Chondrocyte (in vitro differentiated cells): ENCODE results near the gene CNKSR3. TPM values are rescaled to one million over a fixed set of nuclear protein-coding genes. Genes with fewer than 3 reads are reported as not detected.

Source experiments
- DNase-seq: peaks from one replicate; pipeline ENCODE4 v3.0.0; 2021; ENCODE audit warnings: mixed read lengths, low spot score
- H3K27ac Mint-ChIP-seq: one replicate; pipeline ENCODE4 v1.8.0; 2021; ENCODE audit warnings: mild to moderate bottlenecking, moderate library complexity, mixed read lengths; ENCODE audit not compliant: unreplicated experiment
- H3K27me3 Mint-ChIP-seq: 2 replicates; pipeline ENCODE4 v1.8.0; 2021; ENCODE audit warnings: low read depth, mixed read lengths
- H3K36me3 Mint-ChIP-seq: 2 replicates; pipeline ENCODE4 v1.8.0; 2021; ENCODE audit warnings: low read depth, mixed read lengths
- H3K4me1 Mint-ChIP-seq: 2 replicates; pipeline ENCODE4 v1.8.0; 2021; ENCODE audit warnings: low read depth, mild to moderate bottlenecking, mixed read lengths
- H3K4me3 Mint-ChIP-seq: one replicate; pipeline ENCODE4 v1.8.0; 2021; ENCODE audit warnings: mild to moderate bottlenecking, moderate library complexity, mixed read lengths; ENCODE audit not compliant: unreplicated experiment
- H3K9me3 Mint-ChIP-seq: 2 replicates; pipeline ENCODE4 v1.8.0; 2021; ENCODE audit warnings: low read depth, mixed read lengths
- CTCF ChIP-seq: fragments of 200-600 bp; sonication (generic); IDR thresholded peaks from 2 replicates; pipeline ENCODE4 v1.5.0; 2021; ENCODE audit warnings: antibody characterized with exemption, mild to moderate bottlenecking, moderate library complexity
- total RNA-seq: library from RNA; stranded (reverse); gene quantifications from 3 replicates; pipeline ENCODE4 v1.2.1, GENCODE V29; 2021

Gene CNKSR3
- total RNA-seq, 1 donor from 2014 or later = 14.2 TPM

- H3K36me3 Mint-ChIP-seq = peaks cover 1% of the 10 kb centered on the region
- no peak for TF ChIP-seq CTCF
- no peak overlapping the region for H3K4me3 Mint-ChIP-seq
- H3K4me1 Mint-ChIP-seq = peaks cover 12% of the 10 kb centered on the region
- no peaks in the 10 kb centered on the region for H3K9me3 Mint-ChIP-seq
- no peaks in the 10 kb centered on the region for H3K27me3 Mint-ChIP-seq
- DNase-seq = no peak
- H3K27ac Mint-ChIP-seq = no peak overlapping the region
Measured at GRCh38 chr6:154502553-154502952, 7.9 kb downstream of the CNKSR3 start.

GRCh38 chr6:154501578-154501868, 9.0 kb downstream of the CNKSR3 start:
- no peaks in the 10 kb centered on the region for H3K9me3 Mint-ChIP-seq
- no peak overlapping the region for H3K4me3 Mint-ChIP-seq
- H3K27ac Mint-ChIP-seq = peak overlapping the region; percentile 39
- peaks cover 10% of the 10 kb centered on the region for H3K4me1 Mint-ChIP-seq
- peaks cover 1% of the 10 kb centered on the region for H3K36me3 Mint-ChIP-seq
- no peak for DNase-seq
- no peak for TF ChIP-seq CTCF
- H3K27me3 Mint-ChIP-seq = no peaks in the 10 kb centered on the region

- peak; percentile 76 for TF ChIP-seq CTCF
- peaks cover 1% of the 10 kb centered on the region for H3K36me3 Mint-ChIP-seq
- H3K4me1 Mint-ChIP-seq = peaks cover 10% of the 10 kb centered on the region
- H3K9me3 Mint-ChIP-seq = no peaks in the 10 kb centered on the region
- DNase-seq = no peak
- H3K27ac Mint-ChIP-seq = peak overlapping the region; percentile 39
- H3K27me3 Mint-ChIP-seq = no peaks in the 10 kb centered on the region
- no peak overlapping the region for H3K4me3 Mint-ChIP-seq
Measured at GRCh38 chr6:154500769-154501577, 9.5 kb downstream of the CNKSR3 start.

- Mint-ChIP-seq H3K4me1 (peaks cover 14% of the 10 kb centered on the region), H3K27ac (no peak overlapping the region), H3K36me3 (peaks cover 5% of the 10 kb centered on the region), H3K4me3 (no peak overlapping the region), H3K9me3 (no peaks in the 10 kb centered on the region), H3K27me3 (no peaks in the 10 kb centered on the region)
- no peak for TF ChIP-seq CTCF
- no peak for DNase-seq
Measured at GRCh38 chr6:154499855-154500589, 10.5 kb downstream of the CNKSR3 start.

- TF ChIP-seq CTCF = no peak
- H3K9me3 Mint-ChIP-seq = no peaks in the 10 kb centered on the region
- H3K27me3 Mint-ChIP-seq = no peaks in the 10 kb centered on the region
- H3K36me3 Mint-ChIP-seq = peaks cover 5% of the 10 kb centered on the region
- no peak overlapping the region for H3K4me3 Mint-ChIP-seq
- H3K27ac Mint-ChIP-seq = no peak overlapping the region
- peaks cover 14% of the 10 kb centered on the region for H3K4me1 Mint-ChIP-seq
- no peak for DNase-seq
Measured at GRCh38 chr6:154498340-154498934, 12.0 kb downstream of the CNKSR3 start.
